Measurements from ENCODE around the gene GRIK3.

Gene GRIK3

GRCh38 chr1:36765785-36766300 is 268.5 kb downstream of the GRIK3 start:
- no peak for DNase-seq (ENCODE audit: low read depth)

GRCh38 chr1:36764798-36765197 is 269.5 kb downstream of the GRIK3 start:
- DNase-seq (ENCODE audit: low read depth) = no peak

- no peak for DNase-seq (ENCODE audit: low read depth)
Measured at GRCh38 chr1:36763771-36764170, 270.5 kb downstream of the GRIK3 start.

GRCh38 chr1:36762174-36762573 is 272.1 kb downstream of the GRIK3 start:
- no peak for DNase-seq (ENCODE audit: low read depth)

- no peak for DNase-seq (ENCODE audit: low read depth)
Measured at GRCh38 chr1:36761113-36761512, 273.2 kb downstream of the GRIK3 start.

GRCh38 chr1:36760081-36760480 is 274.2 kb downstream of the GRIK3 start:
- no peak for DNase-seq (ENCODE audit: low read depth)

- DNase-seq (ENCODE audit: low read depth) = no peak
Measured at GRCh38 chr1:36759355-36759754, 275.0 kb downstream of the GRIK3 start.

GRCh38 chr1:36755303-36756230 is 278.7 kb downstream of the GRIK3 start:
- DNase-seq (ENCODE audit: low read depth) = no peak

- DNase-seq (ENCODE audit: low read depth) = no peak
Measured at GRCh38 chr1:36754366-36754765, 279.9 kb downstream of the GRIK3 start.

- DNase-seq (ENCODE audit: low read depth) = no peak
Measured at GRCh38 chr1:36753451-36753850, 280.9 kb downstream of the GRIK3 start.

GRCh38 chr1:36752891-36753361 is 281.4 kb downstream of the GRIK3 start:
- DNase-seq (ENCODE audit: low read depth) = no peak

GRCh38 chr1:36752431-36752830 is 281.9 kb downstream of the GRIK3 start:
- no peak for DNase-seq (ENCODE audit: low read depth)

- no peak for DNase-seq (ENCODE audit: low read depth)
Measured at GRCh38 chr1:36751525-36751924, 282.8 kb downstream of the GRIK3 start.

GRCh38 chr1:36748466-36748865 is 285.8 kb downstream of the GRIK3 start:
- no peak for DNase-seq (ENCODE audit: low read depth)
